H1 (cell line): ENCODE results near the gene SLC22A23. TPM values are rescaled to one million over a fixed set of nuclear protein-coding genes. Genes with fewer than 3 reads are reported as not detected.

ENCODE experiments used
- CTCF ChIA-PET: fragments of 300-600 bp; sonication (Branson Sonifier 250); formaldehyde crosslinking; loops from one replicate; lab custom pipeline; 2021; ENCODE audit not compliant: partially characterized antibody; lab: Charles Lee
- POLR2A ChIA-PET: fragments of 300-600 bp; sonication (Branson Sonifier 250); formaldehyde crosslinking; loops from one replicate; lab custom pipeline; 2021; ENCODE audit warnings: inconsistent platforms; ENCODE audit not compliant: partially characterized antibody; lab: Charles Lee
- DNase-seq, 2 experiments: peaks; one replicate each; pipeline versions ENCODE4 v3.0.0 to v3.0.0-alpha.2; 2010 to 2022; ENCODE audit warnings: low spot score in 2 of 2, low read depth in 1 of 2, mixed read lengths in 1 of 2
- FAIRE-seq: peaks from 2 replicates; lab custom pipeline; 2011; peaks lifted over from hg19 to GRCh38; lab: Jason Lieb, UNC
- H2AFZ ChIP-seq: 2 replicates; pipeline ENCODE4 v1.8.1; 2012; ENCODE audit warnings: low read length, inconsistent platforms
- H2AK5ac ChIP-seq: 2 replicates; pipeline ENCODE4 v1.6.1; 2013; ENCODE audit warnings: low read depth, low read length
- H2BK120ac ChIP-seq: replicated peaks from 2 replicates; pipeline ENCODE3; 2013; ENCODE audit warnings: low read depth, low read length, inconsistent platforms
- H2BK12ac ChIP-seq: 2 replicates; pipeline ENCODE4 v1.6.1; 2013; ENCODE audit warnings: low read depth, low read length
- H2BK15ac ChIP-seq: 2 replicates; pipeline ENCODE4 v1.6.1; 2013; ENCODE audit warnings: low read length
- H2BK20ac ChIP-seq: 2 replicates; pipeline ENCODE4 v1.6.1; 2013; ENCODE audit warnings: low read length
- H2BK5ac ChIP-seq: 2 replicates; pipeline ENCODE4 v1.6.1; 2013; ENCODE audit warnings: low read depth, low read length
- H3K14ac ChIP-seq: 2 replicates; pipeline ENCODE4 v1.6.1; 2013; ENCODE audit warnings: inconsistent platforms; ENCODE audit not compliant: insufficient read length
- H3K18ac ChIP-seq: 2 replicates; pipeline ENCODE4 v1.6.1; 2013; ENCODE audit warnings: low read length; ENCODE audit errors: extremely low read depth
- H3K23ac ChIP-seq: 2 replicates; pipeline ENCODE4 v1.6.1; 2013; ENCODE audit warnings: inconsistent platforms; ENCODE audit not compliant: insufficient read length
- H3K23me2 ChIP-seq: 2 replicates; pipeline ENCODE4 v1.6.1; 2013; ENCODE audit warnings: low read depth, low read length
- H3K27ac ChIP-seq: 2 replicates; pipeline ENCODE4 v1.6.1; 2011; ENCODE audit warnings: low read depth, low read length, inconsistent platforms
- H3K27me3 ChIP-seq, 4 experiments: replicated peaks in 1 of 4; 1 replicate in 1 of 4; 2 replicates in 3 of 4; pipeline versions ENCODE4 v1.6.1 to v1.8.1; 2011 to 2013; ENCODE audit warnings: low read length in 3 of 4, mild to moderate bottlenecking in 3 of 4, inconsistent platforms in 2 of 4, mixed read lengths in 2 of 4, moderate library complexity in 1 of 4; ENCODE audit not compliant: control insufficient read depth in 3 of 4, insufficient read depth in 3 of 4; ENCODE audit errors: extremely low read depth in 1 of 4
- H3K36me3 ChIP-seq, 4 experiments: 2 replicates each; pipeline versions ENCODE4 v1.6.1 to v1.8.1; 2011 to 2013; ENCODE audit warnings: mild to moderate bottlenecking in 4 of 4, low read length in 3 of 4, moderate library complexity in 2 of 4, control low read depth in 1 of 4, inconsistent platforms in 1 of 4; ENCODE audit not compliant: insufficient read depth in 4 of 4, control insufficient read depth in 2 of 4
- H3K4ac ChIP-seq: replicated peaks from 2 replicates; pipeline ENCODE3; 2013; ENCODE audit warnings: low read length, low read depth, mixed read lengths, inconsistent platforms; ENCODE audit not compliant: insufficient read length
- H3K4me1 ChIP-seq, 4 experiments: replicated peaks in 1 of 4; 1 replicate in 1 of 4; 2 replicates in 3 of 4; pipeline versions ENCODE4 v1.6.1 to v1.8.1; 2011 to 2013; ENCODE audit warnings: low read length in 3 of 4, inconsistent platforms in 2 of 4, mixed read lengths in 1 of 4; ENCODE audit not compliant: insufficient read depth in 4 of 4, control insufficient read depth in 3 of 4
- H3K4me2 ChIP-seq, 2 experiments: 2 replicates each; pipeline versions ENCODE4 v1.6.1 to v1.8.1; 2011 to 2013; ENCODE audit warnings: low read depth in 2 of 2, low read length in 2 of 2, control low read depth in 1 of 2, inconsistent platforms in 1 of 2, mild to moderate bottlenecking in 1 of 2; ENCODE audit not compliant: insufficient read depth in 1 of 2
- H3K4me3 ChIP-seq, 4 experiments: fragments of 200-600, 300-600 bp in 1 of 4; sonication (generic), shearing (Covaris generic), sonication (Bioruptor Twin) in 1 of 4; 2 replicates each; pipeline versions ENCODE4 v1.5.1 to v1.8.1; 2011 to 2016; ENCODE audit warnings: low read length in 4 of 4, low read depth in 3 of 4, control low read depth in 2 of 4, inconsistent platforms in 2 of 4, mild to moderate bottlenecking in 2 of 4, mixed read lengths in 1 of 4, moderate library complexity in 1 of 4; ENCODE audit not compliant: insufficient read depth in 2 of 4; ENCODE audit errors: extremely low read depth in 1 of 4
- H3K56ac ChIP-seq: replicated peaks from 2 replicates; pipeline ENCODE3; 2013; ENCODE audit warnings: low read depth, mild to moderate bottlenecking, mixed read lengths, low read length, inconsistent platforms; ENCODE audit not compliant: insufficient read length
- H3K79me1 ChIP-seq: 2 replicates; pipeline ENCODE4 v1.6.1; 2013; ENCODE audit warnings: low read depth, low read length, control low read depth
- H3K79me2 ChIP-seq, 2 experiments: 2 replicates each; pipeline versions ENCODE4 v1.6.1 to v1.8.1; 2012 to 2013; ENCODE audit warnings: low read length in 2 of 2, mild to moderate bottlenecking in 2 of 2, inconsistent platforms in 1 of 2; ENCODE audit not compliant: insufficient read depth in 2 of 2, control insufficient read depth in 1 of 2
- H3K9ac ChIP-seq, 4 experiments: replicated peaks in 1 of 4; 1 replicate in 1 of 4; 2 replicates in 3 of 4; pipeline versions ENCODE4 v1.6.1 to v1.8.1; 2011 to 2013; ENCODE audit warnings: low read depth in 3 of 4, low read length in 3 of 4, control low read depth in 2 of 4, mild to moderate bottlenecking in 2 of 4, moderate library complexity in 2 of 4, inconsistent platforms in 1 of 4; ENCODE audit errors: extremely low read depth in 1 of 4
- H3K9me3 ChIP-seq, 2 experiments: 2 replicates each; pipeline versions ENCODE4 v1.6.1 to v1.8.1; 2012 to 2013; ENCODE audit warnings: mild to moderate bottlenecking in 2 of 2, moderate library complexity in 2 of 2, control low read depth in 1 of 2, inconsistent platforms in 1 of 2, low read depth in 1 of 2, low read length in 1 of 2, mixed read lengths in 1 of 2; ENCODE audit not compliant: insufficient read depth in 2 of 2
- H4K20me1 ChIP-seq, 2 experiments: replicated peaks in 1 of 2; 2 replicates each; pipeline versions ENCODE3 to v1.8.1; 2011 to 2013; ENCODE audit warnings: inconsistent platforms in 2 of 2, low read length in 2 of 2, mild to moderate bottlenecking in 1 of 2; ENCODE audit not compliant: insufficient read depth in 2 of 2, control insufficient read depth in 1 of 2
- H4K5ac ChIP-seq: 2 replicates; pipeline ENCODE4 v1.6.1; 2013; ENCODE audit warnings: low read length, low read depth, mixed read lengths, inconsistent platforms; ENCODE audit not compliant: insufficient read length
- H4K8ac ChIP-seq: 2 replicates; pipeline ENCODE4 v1.8.0; 2013; ENCODE audit warnings: mild to moderate bottlenecking, moderate library complexity, low read length, inconsistent platforms; ENCODE audit not compliant: insufficient read depth; ENCODE audit errors: extremely low read depth
- H4K91ac ChIP-seq: replicated peaks from 2 replicates; pipeline ENCODE3; 2013; ENCODE audit warnings: low read length, mixed read lengths, inconsistent platforms; ENCODE audit not compliant: insufficient read length
- SP4 ChIP-seq: IDR thresholded peaks from 2 replicates; pipeline ENCODE4 v1.6.1; 2012; ENCODE audit warnings: low read length, inconsistent platforms
- TEAD4 ChIP-seq: IDR thresholded peaks from 2 replicates; pipeline ENCODE4 v1.6.1; 2012; ENCODE audit warnings: low read depth, low read length, inconsistent platforms, mixed read lengths
- WGBS, 2 experiments: shearing (Covaris generic) in 1 of 2; methylation state at CpG; one replicate each; pipeline versions ENCODE4 v1.1.6 to v1.1.7; 2013 to 2015; ENCODE audit warnings: low lambda C conversion rate in 2 of 2, mixed read lengths in 2 of 2, inconsistent platforms in 1 of 2, low coverage in 1 of 2, missing lambda C conversion rate in 1 of 2; ENCODE audit not compliant: insufficient replicate concordance in 2 of 2, insufficient coverage in 1 of 2, insufficient read length in 1 of 2; ENCODE audit errors: extremely low coverage in 1 of 2, missing lambda C conversion rate in 1 of 2; 5-methylcytosine and 5-hydroxymethylcytosine counted together
- polyA plus RNA-seq, 7 experiments: library from polyadenylated mRNA; depleted of rRNA in 3 of 7; stranded (reverse) in 5 of 7; unstranded in 2 of 7; fragments of >200 nt in 5 of 7; fragments of 200-250 nt in 2 of 7; gene quantifications; 1 replicate in 5 of 7; 2 replicates in 1 of 7; 4 replicates in 1 of 7; pipeline versions ENCODE4 v1.2.1 to v1.2.3, GENCODE V29; 2011 to 2013; ENCODE audit warnings: missing spikeins in 2 of 7, mixed read lengths in 2 of 7
- total RNA-seq: library from RNA; stranded (reverse); fragmentation: NEBNext Ultra II Directional; extraction: Animal tissue kit (Norgen Biotek cat#: 25700); gene quantifications from 2 replicates; pipeline ENCODE4 v1.2.1, GENCODE V29; 2021
- TF ChIP-seq, protein P1 (sequence below): IDR thresholded peaks from 2 replicates; pipeline ENCODE4 v1.6.1; 2012; ENCODE audit warnings: inconsistent platforms

The SLC22A23 gene
- total and polyA plus RNA-seq, 2 of the 8 experiments (the other 6 are each of a cell fraction or from before 2014, with no cell fraction given), result 9.9 to 38.4 TPM

DNA sequence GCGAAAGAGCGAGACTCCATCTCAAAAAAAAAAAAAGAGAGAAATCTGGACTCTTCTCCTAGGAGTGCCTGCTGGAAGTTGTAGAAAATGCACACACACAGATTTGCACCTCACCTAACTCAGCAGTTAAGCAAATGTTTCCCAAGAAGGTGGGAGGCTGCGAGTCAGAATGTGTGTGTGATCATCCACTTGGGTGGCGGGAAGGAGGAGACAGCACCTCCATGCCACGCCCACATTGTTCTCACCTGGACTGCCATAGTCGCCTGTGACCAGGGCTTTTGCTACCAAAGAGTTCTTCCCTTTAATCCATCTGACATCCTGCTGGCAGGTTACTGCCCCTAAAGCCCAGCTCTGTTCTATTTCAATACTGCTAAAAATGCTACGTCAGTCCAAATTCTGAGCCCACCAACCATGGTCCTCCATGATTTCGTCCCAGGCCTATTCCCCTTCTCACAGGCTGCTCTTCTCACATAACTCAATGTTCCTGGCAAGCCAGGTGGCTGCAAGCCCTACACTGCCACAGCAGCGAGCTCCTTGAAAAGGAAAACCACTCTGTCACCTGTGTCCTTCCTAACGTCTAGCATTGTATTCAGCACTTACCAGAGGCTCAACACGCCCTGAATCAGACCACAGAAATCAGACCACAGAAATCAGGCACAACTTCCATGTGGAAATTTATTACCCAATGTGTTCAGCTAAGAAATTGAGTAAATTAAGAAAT is 120.6 kb downstream of the SLC22A23 start:
- H2BK120ac ChIP-seq, result peak overlapping the region; percentile 47
- no peak overlapping the region for H3K56ac ChIP-seq
- H2BK15ac ChIP-seq, result peak overlapping the region; percentile 46; the same call in 1 of the 2 replicates
- no peaks in the 10 kb centered on the region for H3K23me2 ChIP-seq
- H2AFZ ChIP-seq, result no peak overlapping the region
- no peak overlapping the region for H3K4me2 ChIP-seq
- ChIA-PET CTCF (interaction anchor here (0.6 to 1.6 kb wide), 10 partner anchors 11 to 169 kb away, joined by 3 to 6 read pairs (median 3); no protein-coding TSS in a partner anchor), POLR2A (interaction anchor here (1.9 to 2.0 kb wide), 2 partner anchors 10 to 20 kb away, joined by 6 read pairs; no protein-coding TSS in a partner anchor)
- peak overlapping the region; percentile 69 for H3K4ac ChIP-seq
- no peak overlapping the region for H4K91ac ChIP-seq
- peak overlapping the region; percentile 3; the same call in 1 of the 2 replicates for H2BK12ac ChIP-seq
- no peak overlapping the region for H3K23ac ChIP-seq
- H3K14ac ChIP-seq, result no peak overlapping the region
- no peak overlapping the region for H3K9ac ChIP-seq
- WGBS, 2 experiments, result 94% methylated on average over 10 of the region's 11 CpGs; no CpG with 5 or more reads in 1 of the 2 experiments
- H4K5ac ChIP-seq, result no peak overlapping the region
- H3K4me3 ChIP-seq, result no peak overlapping the region
- H3K4me1 ChIP-seq, result peaks cover 21 to 45% (median 31%) of the 10 kb centered on the region in 4 experiments
- H2AK5ac ChIP-seq, result peak overlapping the region; percentile 45; the same call in 1 of the 2 replicates
- no peak for FAIRE-seq
- no peak for DNase-seq
- no peaks in the 10 kb centered on the region for H3K9me3 ChIP-seq
- H4K8ac ChIP-seq, result no peak overlapping the region
- H3K27me3 ChIP-seq, result no peaks in the 10 kb centered on the region
- H3K18ac ChIP-seq, result no peak overlapping the region
- 0 out of 2 replicates have a peak overlapping the region, but pooled peaks have one; percentile 53 for H2BK20ac ChIP-seq
- no peak overlapping the region for H2BK5ac ChIP-seq
- no peaks in the 10 kb centered on the region for H3K36me3 ChIP-seq
- TF ChIP-seq, protein P1, sequence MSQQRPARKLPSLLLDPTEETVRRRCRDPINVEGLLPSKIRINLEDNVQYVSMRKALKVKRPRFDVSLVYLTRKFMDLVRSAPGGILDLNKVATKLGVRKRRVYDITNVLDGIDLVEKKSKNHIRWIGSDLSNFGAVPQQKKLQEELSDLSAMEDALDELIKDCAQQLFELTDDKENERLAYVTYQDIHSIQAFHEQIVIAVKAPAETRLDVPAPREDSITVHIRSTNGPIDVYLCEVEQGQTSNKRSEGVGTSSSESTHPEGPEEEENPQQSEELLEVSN, result peak; percentile 47; the same call in 1 of the 2 replicates
- no peak for TF ChIP-seq TEAD4
- no peak for TF ChIP-seq SP4
- H3K79me1 ChIP-seq, result peaks cover 8% of the 10 kb centered on the region; the same call in 1 of the 2 replicates
- H3K27ac ChIP-seq, result no peak overlapping the region
- no peaks in the 10 kb centered on the region for H4K20me1 ChIP-seq
- H3K79me2 ChIP-seq, result peaks cover 0 to 22% of the 10 kb centered on the region in 2 experiments; a peak in 3 of 4 replicates
